Kidney capillary endothelial cell (primary cell): ENCODE results near the gene ZNF124.

Experiments
- DNase-seq: peaks from one replicate; pipeline ENCODE4 v3.0.0-alpha.2; 2018; ENCODE audit warnings: low spot score

Gene ZNF124

DNA sequence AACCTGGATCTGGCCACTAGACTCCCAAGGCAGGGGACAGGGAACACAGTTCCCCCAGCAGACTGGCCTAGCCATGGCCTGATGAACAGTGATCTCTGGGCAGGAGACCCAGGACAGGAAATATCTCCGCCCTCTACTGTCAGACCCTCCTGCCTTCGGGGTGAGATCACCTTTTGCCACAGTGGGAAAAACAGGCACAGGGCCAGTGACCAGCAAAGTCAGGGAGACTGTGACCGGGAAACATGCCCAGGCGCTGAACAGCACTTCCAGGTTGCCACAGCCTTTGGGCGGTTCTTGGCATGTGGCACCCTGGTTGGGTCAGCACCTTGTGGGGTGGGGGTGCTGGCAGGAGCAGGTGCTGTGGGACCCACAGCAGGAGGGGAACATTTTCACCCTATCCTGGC, 58.7 kb downstream of the ZNF124 start:
- DNase-seq = no peak

DNA sequence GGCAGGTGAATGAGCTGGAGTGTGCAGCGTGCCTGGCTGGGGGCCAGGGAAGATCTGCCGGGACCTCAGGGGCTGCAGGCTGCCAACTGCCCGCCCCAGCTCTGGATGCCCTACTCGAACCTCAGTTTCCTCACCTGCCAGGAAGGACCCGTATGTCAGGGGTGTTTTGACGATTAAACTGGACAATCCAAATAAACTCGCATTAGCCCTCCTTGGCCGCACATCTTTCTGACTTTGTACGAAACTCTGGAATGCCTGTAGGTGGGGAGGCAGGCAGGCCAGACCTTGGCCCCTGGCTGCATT, 59.4 kb downstream of the ZNF124 start:
- no peak for DNase-seq

DNA sequence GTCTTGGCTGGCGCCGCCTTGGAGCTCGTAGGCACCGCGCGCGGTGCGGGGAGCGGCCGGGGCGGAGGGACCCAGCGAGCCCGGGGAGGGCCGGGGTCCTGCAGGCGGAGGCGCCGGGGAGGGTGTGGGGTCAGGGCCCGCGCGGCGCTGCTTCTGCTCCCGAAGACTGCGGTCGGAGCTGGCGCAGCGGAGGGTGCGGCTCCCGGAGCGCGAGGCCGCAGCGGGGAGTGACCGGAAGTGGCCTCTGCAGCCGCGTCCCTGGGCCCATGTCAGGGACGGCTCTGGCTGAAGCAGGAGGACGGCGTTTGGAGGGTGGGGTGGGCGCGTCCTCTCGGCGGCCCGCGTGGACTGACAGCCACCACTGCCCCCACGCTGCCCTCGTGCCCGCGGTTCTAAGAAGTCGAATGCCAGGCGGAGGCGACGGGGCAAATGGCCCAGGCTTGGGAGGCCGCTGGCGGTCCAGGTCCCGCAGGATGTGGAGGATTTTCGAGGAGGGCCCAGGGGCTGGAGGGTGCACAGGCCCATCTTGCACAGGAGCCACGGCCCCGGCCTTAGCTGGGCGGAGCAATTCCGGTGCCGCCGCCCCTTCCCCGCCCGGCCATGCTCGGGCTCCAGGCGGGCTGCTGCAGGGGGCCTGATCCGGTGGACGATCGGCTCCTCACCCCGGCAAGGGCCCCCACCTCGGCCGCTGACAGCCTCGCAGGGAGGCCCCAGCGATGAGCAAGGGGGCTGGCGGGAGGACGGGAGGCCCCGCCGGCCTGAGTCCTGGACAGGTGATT, 59.9 kb downstream of the ZNF124 start:
- peak; percentile 41 for DNase-seq

- DNase-seq = no peak
Measured at GRCh38 chr1:247111259-247111699, 60.5 kb downstream of the ZNF124 start.

GRCh38 chr1:247110627-247111258, 61.1 kb downstream of the ZNF124 start:
- DNase-seq = no peak

GRCh38 chr1:247107694-247108093, 64.1 kb downstream of the ZNF124 start:
- DNase-seq = no peak

DNA sequence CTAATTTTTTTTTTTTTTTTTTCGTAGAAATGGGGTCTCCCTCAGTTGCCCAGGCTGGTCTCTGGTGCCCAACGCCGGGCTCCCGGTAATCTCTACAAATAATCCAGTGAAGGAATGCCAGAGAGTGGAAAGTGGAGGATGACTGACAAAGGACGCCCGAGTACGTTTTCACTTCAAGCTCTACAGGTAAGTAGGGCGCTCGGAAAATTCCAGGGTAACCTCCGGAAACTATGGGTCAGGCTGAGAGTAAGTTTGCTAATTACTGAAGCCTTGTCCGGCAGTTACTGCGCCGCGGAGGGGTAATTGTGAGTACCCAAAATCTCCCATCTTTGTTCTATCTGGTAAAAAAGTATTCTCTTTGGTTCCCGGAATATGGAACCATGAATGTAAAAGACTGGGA, 65.9 kb downstream of the ZNF124 start:
- no peak for DNase-seq
